ENCODE measurements around the gene USP6NL.

- TF ChIP-seq CTCF (IDR thresholded peaks at IDR 0.05) = no peak
- TF ChIP-seq POLR2A (IDR thresholded peaks at IDR 0.05) = no peak
- no peak for TF ChIP-seq POLR2AphosphoS5 (IDR thresholded peaks at IDR 0.05)
Measured at GRCh38 chr10:11530806-11531205, 80.6 kb downstream of the USP6NL start.
